GM19193 (cell line): Measurements from ENCODE around the gene SYT6.

Experiments used
- POLR2A ChIP-seq: IDR thresholded peaks from 4 replicates; pipeline ENCODE4 v1.6.1; 2011; ENCODE audit not compliant: insufficient read depth, insufficient read length; ENCODE audit errors: extremely low read depth

Gene SYT6, protein sequence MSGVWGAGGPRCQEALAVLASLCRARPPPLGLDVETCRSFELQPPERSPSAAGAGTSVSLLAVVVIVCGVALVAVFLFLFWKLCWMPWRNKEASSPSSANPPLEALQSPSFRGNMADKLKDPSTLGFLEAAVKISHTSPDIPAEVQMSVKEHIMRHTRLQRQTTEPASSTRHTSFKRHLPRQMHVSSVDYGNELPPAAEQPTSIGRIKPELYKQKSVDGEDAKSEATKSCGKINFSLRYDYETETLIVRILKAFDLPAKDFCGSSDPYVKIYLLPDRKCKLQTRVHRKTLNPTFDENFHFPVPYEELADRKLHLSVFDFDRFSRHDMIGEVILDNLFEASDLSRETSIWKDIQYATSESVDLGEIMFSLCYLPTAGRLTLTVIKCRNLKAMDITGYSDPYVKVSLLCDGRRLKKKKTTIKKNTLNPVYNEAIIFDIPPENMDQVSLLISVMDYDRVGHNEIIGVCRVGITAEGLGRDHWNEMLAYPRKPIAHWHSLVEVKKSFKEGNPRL

DNA sequence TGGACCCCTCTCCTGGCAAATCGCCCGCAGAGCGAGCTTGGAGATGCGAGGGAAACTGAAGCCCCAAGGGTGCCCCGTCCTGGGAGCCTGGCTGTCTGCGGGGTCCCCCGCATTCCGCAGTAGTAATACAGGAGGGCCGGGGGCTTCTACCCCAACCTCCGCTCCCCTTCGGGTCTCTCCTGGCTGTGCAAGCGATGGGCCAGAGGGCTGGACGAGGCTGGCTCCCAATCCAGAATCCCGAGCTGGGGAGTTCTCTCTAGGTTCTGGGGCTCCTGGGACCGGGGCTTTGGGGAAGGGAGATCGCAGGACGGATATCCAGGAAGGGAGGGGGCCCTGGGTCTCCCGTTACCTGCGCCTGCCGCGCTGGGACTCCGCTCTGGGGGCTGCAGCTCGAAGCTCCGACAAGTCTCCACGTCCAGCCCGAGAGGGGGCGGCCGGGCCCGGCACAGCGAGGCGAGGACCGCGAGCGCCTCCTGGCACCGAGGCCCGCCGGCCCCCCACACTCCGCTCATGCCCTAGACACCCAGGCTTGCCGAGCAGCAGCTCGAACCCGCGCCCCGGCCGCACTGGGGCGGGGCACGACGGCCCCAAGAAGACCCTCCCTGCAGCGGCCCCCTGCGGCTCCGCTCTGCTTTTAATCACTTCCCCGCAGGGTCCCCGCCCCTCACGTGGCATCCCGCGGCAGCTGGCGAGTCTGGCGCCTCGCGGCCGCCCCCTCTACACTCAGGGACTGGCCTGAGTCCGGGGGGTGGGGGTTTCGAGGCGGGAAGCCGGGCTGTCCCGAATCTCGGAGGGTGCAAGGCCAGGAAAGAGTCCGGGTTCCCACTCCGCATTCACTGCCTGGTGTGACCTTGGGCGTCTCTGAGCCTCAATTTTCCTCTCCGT, at the start of gene SYT6:
SYT6 (minus strand) TSS at position 609 of the 885 bp plus-strand sequence; CDS start at position 512, 97 bp downstream.
- TF ChIP-seq POLR2A = no peak

DNA sequence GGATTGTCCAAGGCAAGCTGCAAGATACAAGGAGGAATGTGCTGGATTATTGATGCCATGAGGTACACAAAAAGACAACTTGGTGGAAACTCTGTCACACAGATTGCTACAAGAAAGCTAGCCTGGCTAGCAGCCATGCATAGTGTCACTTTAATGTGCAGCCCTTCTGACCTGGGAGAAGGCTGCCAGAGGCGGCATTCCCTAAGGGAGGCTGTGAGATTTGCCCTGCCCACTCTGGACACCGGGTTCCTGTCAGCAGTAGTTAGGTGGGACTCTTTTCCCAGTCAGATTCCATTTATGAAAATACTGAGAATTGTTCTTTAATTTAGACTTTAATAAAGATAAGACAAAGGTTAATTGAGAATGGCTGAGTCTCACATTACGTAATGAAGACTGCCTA, 47.8 kb upstream of the SYT6 start:
- no peak for TF ChIP-seq POLR2A

DNA sequence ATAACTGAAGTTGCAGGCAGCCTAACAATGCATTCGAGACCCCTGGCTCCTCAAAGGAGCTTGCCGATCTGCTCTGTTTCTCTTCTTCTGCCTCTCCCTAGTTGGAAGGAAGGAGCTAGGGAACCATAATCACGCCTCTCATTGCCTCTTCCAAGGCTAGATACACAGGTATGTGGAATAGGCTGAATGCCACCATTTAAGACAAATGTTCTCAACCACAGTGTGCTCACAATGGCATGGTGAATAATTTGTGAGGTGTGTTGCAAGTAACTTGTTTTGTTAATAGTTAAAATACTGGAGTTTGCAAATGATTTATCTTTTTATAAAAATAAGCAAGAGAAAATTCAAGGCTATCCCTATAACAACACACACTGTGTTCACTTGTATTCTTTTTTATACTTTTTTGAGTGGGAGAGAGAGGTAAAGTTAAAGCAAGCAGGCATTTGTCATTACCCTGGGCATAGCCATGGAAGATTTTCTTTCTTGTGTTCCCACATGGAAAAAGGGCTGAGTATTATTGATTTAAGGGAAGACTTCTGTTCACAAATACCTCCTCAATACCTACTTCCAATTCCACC, 45.4 kb upstream of the SYT6 start:
- TF ChIP-seq POLR2A = no peak

DNA sequence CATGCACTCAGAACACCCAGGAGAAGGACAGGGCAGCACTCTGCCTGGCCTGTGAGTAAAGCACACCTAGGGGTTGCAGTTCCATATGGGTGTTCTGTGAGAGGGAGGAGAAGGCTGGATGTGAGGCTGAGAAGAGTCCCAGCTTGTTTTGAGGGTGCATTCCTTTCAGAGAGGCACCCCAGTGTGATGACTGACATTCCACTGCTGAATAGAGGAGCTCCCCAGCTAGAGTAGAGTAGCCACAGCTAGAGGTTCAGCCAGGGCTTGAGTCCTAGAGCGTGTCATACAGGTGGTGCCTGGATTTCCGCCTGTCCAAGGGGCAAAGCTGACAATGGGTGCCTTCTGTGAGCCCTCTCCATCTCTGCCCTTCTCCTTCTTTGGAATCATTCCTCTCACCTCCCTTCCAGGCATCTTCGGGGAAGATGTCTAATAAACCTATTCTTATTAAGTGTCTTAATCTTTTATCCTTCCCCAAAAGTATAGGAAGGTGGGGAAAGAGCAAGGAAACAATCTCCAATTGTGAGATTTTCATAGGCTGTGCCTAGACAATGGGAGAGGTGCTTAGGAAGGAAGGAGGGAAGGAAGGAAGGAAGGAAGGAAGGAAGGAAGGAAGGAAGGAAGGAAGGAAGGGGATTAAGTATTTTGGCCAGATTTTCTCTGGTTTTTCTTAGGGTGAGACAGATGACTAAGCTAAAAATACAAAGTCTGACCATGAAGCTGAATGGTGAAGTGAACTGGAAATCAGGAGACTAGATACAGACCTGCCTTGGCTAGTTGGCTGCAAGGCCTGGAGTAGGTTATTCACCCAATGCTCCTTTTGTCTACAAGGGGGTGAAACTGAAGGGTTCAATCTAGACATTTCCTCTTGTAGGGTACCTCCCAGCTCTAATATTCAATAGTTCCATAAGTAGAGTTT, 43.6 kb upstream of the SYT6 start:
- TF ChIP-seq POLR2A = no peak

DNA sequence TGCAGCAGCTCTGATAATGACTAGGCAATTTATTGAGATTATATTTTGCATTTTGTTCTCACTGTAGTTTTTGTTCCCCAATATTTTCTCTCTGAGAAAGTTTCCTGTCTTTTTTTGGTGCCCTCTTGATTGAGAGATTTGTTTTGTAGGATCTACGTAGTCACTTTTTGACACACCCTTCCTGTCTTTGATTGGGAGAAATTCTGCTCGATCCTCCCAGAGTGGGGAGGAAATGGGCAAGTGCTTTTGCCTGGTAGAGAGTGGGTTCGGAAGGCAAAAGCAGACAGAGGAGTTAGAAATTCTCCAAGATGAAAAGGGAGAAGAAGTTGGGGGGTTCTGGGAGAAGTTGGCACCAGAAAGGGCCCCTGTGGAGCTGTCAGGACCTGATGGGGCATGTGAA, 42.1 kb upstream of the SYT6 start:
- no peak for TF ChIP-seq POLR2A

DNA sequence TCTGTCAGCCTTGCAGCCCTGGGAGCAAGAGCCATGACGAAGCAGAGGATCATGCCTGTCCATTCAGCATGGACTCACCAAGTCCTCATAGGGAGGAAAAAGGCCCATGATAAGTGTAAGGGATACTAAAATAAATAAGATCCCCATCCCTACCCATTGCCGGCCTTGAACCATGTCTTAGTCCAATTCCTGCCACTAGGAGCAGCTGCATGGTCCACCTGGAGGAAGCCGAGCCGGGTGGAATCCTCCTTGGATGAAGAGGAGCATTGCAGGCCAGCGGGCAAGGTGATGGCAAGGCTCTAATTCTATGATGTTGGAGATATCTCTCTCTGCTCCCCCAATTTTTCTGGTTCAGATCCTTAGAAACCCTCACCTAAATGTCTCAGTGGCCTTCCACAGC, 38.7 kb upstream of the SYT6 start:
- TF ChIP-seq POLR2A = no peak

DNA sequence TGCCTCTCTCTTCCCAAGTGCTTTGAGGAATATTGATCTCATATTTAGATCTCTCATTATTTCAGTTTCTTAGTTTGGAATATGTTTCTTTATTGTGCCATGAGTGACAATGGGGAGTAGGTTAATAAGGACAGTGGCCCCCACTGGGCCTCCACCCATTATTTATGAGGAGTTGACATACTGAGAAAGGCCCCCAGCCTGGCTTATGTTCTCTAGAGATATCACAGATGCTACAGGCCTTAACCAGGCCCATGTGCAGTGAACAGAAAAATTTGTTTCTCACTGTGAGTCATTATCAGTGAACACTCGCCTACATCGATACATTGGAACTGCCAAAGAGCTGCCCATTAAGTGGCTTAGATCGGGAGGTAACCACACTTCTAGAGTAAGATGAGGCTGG, 35.7 kb upstream of the SYT6 start:
- TF ChIP-seq POLR2A = no peak

DNA sequence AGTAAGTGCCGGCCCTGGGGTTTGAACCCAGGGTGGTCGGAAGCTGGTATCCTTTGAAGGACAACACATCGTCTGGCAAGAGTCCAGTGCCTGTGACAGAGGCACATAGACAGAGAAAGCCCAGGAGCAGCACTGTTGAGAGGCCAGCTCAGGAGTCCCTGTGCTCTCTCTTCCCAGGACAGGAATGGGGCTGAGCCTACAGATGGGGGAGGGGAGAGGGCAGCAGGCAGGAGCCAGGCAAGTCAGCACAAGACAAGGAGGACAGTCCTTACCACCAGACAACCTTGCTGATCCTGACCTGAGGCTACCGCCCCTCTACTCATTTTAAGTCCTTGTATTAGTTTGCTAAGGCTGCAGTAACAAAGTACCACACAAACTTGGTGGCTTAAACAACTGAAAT, 27.7 kb upstream of the SYT6 start:
- TF ChIP-seq POLR2A = no peak

DNA sequence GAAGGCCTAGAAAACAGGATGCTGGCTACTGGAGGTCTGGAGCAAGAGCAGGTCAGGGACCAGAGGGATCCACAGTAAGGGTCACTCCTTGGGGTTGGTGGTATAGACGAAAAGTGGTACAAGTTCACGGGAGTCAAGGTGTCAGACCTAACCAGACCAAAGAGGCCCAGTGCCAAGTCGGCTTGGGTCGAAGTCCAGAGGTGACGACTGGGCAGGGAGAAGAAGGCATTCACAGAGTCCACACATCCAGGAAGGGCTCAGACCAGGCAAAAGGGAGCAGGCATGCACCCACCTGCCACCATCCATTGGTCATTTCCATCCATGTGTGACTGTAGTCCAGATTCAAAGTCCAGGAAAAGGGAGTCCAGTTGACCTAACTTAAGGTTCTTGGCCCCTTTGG, 27.1 kb upstream of the SYT6 start:
- no peak for TF ChIP-seq POLR2A

DNA sequence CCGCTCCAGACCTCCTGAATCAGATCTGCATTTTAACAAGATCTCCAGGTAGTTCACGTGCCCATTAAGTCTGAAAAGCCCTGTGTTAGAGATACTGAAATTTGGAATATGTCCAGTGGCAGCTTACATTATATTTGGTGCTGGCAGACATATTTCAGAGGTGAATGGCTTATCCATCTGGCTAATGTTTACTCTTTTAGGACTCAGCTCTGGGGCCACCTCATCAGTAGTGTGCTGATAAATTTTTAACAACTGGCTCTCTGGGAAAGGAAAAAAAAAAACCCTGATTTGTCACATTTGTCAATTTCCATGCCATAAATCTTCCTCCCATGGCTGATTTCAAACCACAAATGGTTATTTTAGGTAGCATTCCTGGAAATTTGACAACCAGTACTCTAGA, 25.3 kb upstream of the SYT6 start:
- TF ChIP-seq POLR2A = no peak

DNA sequence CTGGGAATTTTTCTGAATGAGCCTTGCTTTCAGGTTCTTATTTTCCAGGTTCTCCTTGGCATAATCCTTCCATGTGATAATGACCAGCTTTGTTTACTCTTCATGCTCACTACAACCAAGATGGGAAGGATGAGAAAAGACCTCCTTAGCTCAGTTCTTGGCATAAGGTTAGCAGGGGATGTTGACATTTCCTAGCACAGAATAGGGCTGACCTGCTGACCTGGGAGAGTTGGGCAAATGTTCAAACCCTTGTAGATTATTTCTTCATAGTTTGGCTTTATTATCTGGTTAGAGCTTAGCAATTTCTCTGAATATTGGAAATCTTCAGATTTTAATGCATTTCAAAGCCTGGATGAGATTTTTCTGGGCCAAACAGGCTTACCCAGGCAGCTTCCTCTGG, 23.6 kb upstream of the SYT6 start:
- no peak for TF ChIP-seq POLR2A

DNA sequence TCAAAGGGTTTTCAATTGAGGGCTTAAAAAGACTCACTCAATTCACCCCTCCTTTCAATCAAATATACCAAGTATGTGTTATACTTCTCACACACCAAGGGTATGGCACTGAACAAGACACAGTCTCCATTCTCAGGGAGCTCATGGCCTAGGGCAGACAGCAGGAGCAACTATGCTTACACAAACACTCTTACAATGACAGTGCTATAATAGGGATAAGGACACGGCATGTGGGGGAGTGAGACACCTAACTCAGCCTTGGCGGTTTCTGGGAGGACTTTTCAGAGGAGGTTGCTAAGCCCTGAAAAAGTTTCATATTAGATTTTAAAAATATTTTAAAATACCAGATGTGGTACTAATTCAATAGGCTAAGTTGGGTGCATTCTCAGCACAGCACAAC, 22.7 kb upstream of the SYT6 start:
- no peak for TF ChIP-seq POLR2A

DNA sequence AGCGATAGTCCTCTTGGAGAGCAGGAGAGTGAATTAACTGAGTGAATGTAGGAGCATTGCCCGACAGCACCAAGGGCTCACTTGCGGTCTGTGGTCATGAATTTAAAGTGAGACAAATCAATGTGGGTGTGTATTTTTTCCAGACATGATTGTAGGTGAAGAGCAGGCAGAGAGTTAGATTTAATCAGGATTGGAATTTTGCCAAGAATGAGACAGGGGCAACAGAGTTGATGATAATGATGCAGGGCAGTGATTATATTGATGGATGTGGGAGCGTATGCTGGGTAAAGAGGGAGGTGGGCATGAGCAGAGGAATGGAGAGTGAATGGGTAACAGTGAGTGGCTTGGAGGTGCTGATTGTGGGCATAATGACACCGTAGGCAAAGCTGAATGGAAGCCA, 20.0 kb upstream of the SYT6 start:
- no peak for TF ChIP-seq POLR2A

DNA sequence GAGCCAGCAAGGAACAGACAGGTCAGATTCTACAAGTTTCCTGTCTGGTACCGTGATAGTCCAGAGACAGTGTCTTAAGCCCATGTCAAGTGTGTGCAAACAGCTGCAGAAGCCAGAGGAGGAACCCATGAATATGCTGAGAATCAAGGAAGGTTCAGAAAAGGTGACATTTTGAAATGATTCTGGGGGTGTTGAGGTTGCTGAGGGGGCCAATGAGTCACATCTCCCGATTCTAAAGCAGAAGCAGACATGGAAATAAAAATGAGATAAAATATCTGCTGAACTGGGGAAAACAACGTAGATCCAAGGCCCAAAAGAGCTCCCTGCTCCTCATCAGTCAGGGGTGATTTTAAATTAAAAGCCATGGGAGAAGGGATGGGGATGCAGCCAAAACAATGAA, 15.8 kb upstream of the SYT6 start:
- TF ChIP-seq POLR2A = no peak
